HG02870 (cell line): Measurements from ENCODE around the gene ZNF548.

ENCODE experiments used
- ATAC-seq: cut with Tn5 transposase; IDR thresholded peaks from one replicate; pipeline ENCODE4 v1.9.1; 2021; ENCODE audit warnings: mild to moderate bottlenecking, moderate library complexity; ENCODE audit not compliant: unreplicated experiment

ZNF548 gene

DNA sequence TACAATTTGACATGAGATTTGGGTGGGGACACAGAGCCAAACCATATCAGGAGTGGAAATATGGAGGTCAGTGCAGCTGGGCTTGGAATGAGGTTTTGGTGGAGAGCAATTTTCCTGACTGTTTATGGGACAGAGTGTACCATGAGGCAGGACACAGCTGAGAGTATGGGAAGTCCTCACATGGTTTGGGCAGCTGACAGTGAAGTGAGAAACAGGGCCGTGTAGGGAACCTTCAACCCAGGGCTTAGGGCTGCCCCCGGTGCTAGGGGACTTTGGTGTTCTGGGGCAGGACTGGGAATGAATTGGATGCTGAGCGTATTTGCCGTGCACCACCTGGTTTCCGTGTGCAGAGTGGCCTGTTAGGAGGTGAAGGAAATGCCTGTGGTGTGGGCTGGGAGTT, 6.1 kb downstream of the ZNF548 start:
- ATAC-seq: no peak

DNA sequence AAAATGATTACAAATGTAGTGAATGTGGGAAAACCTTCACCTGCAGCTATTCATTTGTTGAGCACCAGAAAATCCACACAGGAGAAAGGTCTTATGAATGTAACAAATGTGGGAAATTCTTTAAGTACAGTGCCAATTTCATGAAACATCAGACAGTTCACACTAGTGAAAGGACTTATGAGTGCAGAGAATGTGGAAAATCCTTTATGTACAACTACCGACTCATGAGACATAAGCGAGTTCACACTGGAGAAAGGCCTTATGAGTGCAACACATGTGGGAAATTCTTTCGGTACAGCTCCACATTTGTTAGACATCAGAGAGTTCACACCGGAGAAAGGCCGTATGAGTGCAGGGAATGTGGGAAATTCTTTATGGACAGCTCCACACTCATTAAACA, 9.2 kb downstream of the ZNF548 start:
- no peak for ATAC-seq

DNA sequence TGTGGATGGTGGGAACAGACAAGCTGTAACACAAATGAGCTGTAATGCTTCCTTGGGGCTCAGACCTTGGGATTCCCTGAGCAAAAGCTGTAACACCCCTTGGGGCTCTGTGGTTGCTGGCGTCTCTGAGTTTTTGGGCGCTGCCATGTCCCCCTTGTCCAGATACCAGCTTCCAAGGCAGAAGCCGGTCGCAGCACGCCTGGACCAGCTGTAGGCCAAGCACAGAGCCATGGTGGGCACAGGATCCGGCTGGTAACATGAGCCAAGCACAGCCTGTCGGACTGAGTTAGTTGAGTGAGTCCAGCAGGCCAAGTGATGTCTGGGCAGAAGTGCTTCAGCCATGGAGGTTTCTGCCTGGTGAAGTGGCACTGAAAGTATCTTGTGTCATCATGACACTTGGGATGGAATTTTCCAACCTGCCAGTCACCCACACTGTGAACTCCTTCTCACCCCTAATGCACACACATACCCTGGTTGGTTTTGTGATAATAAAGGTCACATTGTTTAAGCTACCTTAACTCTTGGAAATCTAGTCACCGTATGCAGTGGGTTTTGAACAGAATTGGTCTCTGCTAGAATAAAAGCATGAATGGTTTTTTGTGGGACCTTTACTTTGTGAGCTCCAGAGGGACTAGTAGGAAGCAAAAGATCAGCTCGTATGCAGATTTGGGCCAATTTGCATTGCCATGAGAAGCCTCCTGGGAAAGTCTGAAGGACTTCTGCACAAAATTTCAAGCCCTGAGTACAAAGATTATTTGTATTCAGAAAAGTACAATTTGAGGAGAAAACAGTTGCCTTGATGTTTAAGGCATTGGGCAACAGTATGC, 14.3 kb downstream of the ZNF548 start:
- ATAC-seq: no peak

DNA sequence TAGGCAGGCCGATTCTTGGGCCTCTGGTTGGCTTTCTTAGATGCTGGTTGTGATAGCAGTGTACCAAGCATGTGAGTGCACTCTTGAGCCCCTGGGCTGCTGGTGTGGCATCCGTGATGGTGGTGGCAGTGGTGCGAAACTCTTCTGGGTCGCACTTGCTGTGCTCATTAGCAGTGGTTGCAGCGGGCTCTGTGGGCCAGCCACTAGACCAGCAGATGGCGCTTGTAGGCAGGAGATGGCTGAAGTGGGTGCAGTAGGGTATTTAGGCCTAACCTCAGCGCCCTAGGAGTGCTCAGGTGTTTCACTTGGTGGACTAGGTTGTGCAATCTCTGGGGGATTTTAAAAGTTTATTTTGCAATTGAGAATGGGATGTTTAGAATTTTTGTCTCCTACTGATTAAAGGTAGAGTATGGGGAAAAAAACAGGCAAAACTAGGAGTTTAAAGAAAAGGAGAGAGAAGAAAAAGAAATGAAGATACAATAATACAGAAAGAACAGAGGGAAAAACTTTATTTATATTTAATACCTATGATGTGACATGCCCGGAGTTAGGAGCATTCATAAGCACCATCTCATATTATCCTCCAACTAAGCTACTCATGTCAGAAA, 17.0 kb downstream of the ZNF548 start:
- no peak for ATAC-seq

DNA sequence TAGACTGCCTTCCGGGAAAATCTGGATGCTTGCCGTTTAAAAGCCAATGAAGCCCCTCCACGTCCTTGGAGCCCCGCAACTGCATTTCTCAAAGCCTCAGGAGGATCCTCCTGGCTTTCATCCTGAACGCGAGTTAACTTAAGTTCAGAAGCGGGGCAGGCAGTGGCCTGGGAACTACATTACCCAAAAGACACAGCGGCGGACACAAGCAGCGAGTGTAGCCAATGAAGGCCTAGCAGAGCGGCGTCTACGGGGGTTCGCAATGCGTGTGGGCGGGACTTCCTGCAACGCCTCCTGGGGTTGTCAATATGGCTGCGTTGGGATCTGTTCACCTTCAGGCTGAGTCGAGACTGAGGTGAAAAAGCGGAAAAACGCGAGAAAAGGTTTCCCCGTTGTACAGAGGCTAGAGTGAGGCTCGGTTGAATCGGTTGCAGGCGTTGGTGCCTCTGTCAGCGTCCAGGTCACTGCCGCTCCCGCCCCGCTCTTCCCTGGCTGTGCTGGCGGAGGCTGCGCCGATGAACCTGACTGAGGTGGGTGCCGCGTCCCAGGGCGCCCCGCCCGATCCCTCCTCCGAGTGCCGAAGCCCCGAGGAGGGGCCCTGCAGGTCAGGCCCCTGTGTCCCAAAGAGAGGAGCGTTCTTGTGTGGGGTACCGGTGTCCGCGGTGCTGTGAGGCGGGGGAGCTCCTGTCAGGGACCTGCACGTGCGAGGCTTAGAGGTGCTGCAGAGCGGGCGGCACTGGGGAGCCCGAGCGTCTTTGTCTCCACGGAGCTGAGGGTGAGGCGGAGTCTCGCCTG, 21.4 kb downstream of the ZNF548 start, which contains the start of gene ZNF17:
Gene ZNF17 (plus strand): TSS at position 285 of the 795 bp plus-strand sequence. CDS start 2,455 bp downstream, outside the sequence.
- peak; percentile 99 for ATAC-seq

DNA sequence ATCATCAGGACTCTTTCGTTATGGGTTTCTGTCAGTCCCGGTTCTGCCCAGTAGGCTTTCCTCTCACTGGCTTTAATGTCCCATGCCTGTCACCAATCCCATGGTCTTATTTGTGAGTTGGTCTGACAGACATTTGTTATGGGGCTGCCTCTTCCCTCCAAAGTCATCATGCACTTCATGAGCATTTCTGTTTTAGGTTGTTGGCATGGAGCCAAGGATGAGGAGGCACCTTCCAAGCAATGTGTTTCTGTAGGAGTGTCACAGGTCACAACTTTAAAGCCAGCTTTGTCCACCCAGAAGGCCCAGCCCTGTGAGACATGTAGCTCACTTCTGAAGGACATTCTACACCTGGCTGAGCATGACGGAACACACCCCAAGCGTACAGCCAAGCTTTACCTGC, 29.8 kb downstream of the ZNF548 start:
- ATAC-seq: no peak

DNA sequence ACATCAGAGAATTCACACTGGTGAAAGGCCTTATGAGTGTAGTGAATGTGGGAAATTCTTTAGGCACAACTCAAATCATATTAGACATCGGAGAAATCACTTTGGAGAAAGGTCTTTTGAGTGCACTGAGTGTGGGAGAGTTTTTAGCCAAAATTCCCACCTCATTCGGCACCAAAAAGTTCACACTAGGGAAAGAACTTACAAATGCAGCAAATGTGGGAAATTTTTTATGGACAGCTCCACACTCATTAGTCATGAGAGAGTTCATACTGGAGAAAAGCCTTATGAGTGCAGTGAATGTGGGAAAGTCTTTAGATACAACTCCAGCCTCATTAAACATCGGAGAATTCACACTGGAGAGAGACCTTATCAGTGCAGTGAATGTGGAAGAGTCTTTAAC, 31.4 kb downstream of the ZNF548 start:
- ATAC-seq: no peak

DNA sequence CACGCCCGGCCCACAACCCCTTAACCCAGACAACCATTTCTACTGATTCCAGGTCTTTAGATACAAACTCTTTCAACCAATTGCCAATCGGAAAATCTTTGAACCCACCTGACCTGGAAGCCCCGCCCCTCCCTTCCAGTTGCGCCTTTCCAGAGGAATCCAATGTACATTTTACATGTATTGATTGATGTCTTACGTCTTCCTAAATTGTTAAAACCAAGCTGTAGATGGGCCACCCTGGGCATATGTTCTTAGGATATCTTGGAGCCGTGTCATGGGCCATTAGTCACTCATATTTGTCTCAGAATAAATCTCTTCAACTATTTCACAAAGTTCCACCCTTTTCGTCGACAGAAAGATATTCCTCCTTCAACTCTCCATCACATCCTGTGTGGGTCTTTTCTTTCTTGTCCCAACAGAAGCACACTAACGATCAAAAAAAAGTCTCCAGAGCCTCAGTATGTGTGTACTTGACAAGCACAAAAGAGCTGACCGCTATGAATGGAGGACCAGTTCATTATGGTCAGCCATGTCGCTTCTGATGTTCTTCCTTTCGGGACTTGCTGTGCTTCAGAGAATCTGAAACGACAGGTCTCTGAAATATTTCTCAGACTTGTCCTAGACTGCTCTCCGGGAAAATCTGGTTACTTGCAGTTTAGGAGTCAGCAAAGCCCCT, 44.9 kb downstream of the ZNF548 start:
- peak; percentile 13 for ATAC-seq

DNA sequence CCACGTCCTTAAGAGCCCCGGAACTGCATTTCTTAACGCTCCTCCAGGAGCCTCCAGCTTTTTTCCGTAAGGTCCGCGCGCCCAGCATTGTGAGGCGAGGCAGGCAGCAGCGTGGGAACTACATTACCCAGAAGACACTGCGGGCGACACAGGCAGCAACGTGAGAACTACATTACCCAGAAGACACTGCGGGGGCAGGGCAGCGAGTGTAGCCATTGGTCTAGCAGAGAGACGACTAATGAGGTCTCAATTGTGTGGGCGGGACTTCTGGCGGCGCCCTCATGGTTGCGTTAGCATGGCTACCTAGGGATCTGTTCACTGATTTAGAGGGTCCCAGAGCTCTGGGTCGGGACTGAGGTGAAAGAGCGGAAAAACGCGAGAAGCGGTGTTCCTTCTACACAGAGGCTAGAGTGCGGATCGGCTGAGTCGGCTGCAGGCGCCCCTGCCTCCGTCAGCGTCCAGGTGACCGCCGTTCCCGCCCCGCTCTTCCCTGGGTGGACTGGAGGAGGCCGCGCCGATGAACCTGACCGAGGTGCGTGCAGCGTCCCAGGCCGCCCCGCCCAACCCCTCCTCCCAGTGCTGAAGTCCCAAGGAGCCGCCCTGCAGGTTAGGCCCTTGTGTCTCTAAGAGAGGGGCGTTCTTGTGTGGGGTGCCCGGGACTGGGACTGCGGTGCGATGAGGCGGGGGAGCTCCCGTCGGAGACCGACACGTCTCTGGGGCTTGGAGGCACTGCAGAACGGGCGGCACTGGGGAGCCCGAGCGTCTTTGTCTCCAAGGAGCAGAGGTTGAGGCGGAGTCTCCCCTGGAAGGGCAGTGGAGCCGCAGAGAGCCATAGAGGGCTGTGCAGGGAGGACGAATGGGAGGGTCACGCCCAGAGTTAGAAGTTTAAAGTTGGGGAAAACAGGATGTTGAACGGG, 45.7 kb downstream of the ZNF548 start, which contains the start of gene ZNF749:
Gene ZNF749 (plus strand): TSS at position 264 of the 917 bp plus-strand sequence. CDS start 254 bp downstream, at position 518.
- ATAC-seq: peak; percentile 94

DNA sequence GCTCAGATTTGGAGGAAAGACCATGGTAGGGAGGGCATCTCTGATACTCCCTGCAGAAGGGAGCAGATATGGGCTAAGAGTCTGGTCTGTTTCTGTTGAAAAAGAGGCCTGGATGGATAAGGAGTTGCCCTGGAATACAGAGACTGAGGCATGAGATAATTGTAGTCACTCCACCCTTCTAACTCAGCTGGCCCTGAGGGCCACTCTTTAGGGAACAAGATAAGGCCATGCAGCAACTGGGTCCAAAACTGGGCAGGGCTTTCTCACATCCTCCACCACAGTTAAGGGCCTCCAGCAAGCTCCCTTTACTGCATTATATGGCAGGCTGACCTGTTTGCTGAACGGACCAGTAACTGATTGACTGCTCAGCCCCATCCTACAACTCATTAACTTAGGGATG, 46.8 kb downstream of the ZNF548 start:
- ATAC-seq: no peak

DNA sequence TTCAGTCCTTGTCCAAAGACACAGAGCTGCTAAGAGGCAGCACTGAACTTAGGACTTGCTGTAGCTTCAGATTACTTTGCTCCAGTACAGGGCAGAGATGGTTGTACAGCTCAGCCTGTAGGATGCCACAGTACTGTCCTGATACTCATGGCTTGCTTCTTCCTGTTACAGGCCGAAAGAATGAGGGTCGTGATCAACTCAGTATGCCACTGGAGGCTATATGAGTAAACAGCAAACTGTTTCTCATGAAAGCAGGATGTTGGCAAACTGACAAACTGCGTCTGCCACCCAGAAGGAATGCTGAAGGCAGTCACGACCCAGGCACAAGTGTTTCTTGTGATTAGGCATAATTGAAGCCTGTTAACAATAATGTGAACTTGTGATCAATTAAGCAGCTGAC, 48.3 kb downstream of the ZNF548 start:
- ATAC-seq: no peak

DNA sequence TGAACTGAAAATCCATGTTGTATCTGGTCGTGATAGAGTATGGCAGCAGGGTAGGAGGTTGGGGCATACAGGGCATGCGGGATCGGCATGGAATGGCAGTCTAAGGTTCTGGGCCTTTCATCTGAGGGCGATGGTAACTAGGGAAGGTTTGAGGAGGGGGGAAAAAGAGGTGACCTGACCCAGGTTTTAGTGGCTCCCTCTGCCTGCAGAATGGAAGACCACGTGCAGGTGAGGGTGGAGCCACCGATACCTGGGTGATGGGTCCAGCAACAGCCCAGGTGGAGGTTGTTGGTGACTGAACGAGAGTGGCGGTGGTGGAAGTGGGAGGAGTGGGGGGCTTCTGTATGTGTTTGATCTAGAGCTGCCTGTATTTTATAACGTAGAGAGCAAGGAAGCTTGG, 49.3 kb downstream of the ZNF548 start:
- ATAC-seq: no peak

DNA sequence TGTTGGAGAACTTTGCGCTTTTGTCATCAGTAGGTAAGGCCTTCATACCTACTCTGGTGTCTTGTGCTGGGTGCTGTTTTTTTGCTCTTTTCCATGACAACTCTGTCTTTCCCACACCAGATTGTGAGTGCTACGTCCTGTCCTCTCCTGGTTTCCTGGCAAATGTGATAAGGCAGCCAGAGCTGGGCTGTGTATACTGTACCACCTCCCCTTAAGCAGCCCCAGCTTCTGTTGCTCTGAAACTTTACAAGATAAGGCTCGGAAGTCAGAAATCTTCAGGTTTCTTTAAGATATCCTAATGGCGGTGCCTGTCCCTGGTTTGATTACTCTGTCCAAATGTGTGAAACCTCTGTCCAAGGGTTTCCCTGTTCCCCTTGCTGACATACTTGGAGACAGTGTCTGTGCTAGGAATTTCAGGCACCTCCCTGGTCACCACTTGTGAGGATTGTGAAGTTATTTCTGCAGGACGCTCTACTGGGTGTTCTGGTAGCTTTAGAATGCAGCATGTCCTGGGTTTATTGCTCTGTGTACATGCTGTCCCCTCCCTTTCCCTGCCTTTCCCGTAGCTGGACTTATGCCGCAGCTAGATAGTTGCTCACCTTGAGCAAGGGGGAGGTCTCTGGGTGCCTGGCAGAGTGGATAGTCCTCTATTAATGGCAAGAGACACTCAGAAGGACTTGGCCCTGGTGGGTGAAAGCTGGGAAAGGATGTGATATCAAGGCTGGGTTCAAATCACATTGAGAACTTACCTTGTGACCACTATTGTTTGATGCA, 52.5 kb downstream of the ZNF548 start:
- ATAC-seq: no peak

DNA sequence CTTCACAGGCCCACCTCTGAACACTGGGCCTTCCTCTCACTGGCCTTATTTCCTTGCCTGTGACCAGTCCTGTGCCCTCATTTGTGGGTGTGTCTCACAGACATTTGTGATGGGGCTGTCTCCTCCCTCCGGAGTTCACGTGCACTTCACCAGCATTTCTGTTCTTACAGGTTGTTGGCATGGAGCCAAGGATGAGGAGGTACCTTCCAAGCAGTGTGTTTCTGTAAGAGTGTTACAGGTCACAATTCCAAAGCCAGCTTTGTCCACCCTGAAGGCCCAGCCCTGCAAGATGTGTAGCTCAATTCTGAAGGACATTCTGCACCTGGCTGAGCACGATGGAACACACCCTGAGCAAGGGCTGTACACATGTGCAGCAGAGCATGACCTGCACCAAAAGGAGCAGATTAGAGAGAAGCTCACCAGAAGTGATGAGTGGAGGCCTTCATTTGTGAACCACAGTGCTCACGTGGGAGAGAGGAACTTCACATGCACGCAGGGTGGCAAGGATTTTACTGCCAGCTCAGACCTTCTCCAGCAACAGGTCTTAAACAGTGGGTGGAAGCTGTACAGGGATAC, 53.6 kb downstream of the ZNF548 start:
- no peak for ATAC-seq

DNA sequence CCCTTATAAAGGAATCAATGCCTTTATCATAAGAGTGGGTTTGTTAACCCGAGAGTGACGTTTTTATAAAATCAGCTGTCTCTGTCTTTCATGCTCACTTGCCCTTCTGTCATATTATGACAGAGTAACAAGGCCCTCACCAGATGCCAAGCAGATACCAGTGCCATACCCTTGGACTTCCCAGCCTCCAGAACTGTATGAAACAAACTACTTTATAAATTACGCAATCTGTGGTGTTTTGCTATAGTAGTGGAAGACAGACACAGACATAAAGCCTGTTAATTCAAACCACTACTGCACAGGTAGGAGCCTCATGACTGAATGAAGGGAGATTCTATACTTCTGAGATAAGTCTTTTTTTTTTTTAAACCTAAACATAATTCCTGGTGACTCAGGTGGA, 62.7 kb downstream of the ZNF548 start:
- ATAC-seq: no peak
